SK-N-SH (cell line): Measurements from ENCODE around the gene TRIM50.
"Not testable (repeated sequence)": the region's sequence is repeated elsewhere in the genome, so short reads cannot be mapped to it uniquely, and the experiment has no call there.

Experiments
- EP300 ChIP-seq, 2 experiments: IDR thresholded peaks; 2 replicates each; pipeline versions ENCODE4 v1.4.0 to v1.6.1; 2012; ENCODE audit warnings: borderline replicate concordance in 1 of 2, low read depth in 1 of 2, low read length in 1 of 2
- EZH2phosphoT487 ChIP-seq: fragments of 200-600 bp; sonication (generic); IDR thresholded peaks from 2 replicates; pipeline ENCODE4 v1.6.1; 2017; ENCODE audit warnings: low read depth, mixed run types, mild to moderate bottlenecking, antibody characterized with exemption, moderate library complexity, borderline replicate concordance
- POLR2AphosphoS5 ChIP-seq: IDR thresholded peaks from 2 replicates; pipeline ENCODE4 v1.6.1; 2012; ENCODE audit warnings: low read depth, low read length
- TAF1 ChIP-seq: IDR thresholded peaks from 2 replicates; pipeline ENCODE4 v1.6.1; 2012; ENCODE audit warnings: low read depth, mild to moderate bottlenecking, low read length, moderate library complexity, borderline replicate concordance
- TF ChIP-seq, protein P1 (sequence below): fragments of 200-600 bp; sonication (generic); IDR thresholded peaks from 2 replicates; pipeline ENCODE4 v1.6.1; 2017; ENCODE audit warnings: antibody characterized with exemption, mild to moderate bottlenecking, moderate library complexity

DNA sequence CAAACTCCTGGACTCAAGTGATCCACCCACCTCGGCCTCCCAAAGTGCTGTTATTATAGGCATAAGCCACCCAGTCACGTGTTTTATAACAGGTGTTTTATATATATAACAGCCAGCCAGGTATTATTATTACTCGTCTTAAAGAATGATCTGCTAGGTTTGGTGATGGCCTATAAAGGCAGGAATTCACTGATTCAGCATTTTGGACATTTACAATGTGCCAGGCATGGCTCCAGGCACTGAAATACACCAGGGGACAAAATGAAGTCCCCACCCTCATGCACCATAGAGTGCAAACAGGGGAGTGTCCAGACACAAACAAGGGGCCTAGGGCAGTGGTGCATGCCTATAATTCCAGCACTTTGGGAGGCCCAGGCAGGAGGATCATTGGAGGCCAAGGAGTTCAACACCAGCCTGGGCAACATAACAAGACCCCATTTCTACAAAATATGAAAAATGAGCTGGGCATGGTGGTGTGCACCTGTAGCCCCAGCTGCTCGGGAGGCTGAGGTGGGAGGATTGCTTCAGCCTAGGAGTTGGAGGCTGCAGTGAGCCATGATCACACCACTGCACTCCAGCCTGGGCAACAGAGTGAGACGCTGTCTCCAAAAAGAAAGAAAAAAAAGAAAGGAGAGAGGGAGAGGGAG lies 4.3 kb downstream of the TRIM50 start:
- TF ChIP-seq, protein P1, sequence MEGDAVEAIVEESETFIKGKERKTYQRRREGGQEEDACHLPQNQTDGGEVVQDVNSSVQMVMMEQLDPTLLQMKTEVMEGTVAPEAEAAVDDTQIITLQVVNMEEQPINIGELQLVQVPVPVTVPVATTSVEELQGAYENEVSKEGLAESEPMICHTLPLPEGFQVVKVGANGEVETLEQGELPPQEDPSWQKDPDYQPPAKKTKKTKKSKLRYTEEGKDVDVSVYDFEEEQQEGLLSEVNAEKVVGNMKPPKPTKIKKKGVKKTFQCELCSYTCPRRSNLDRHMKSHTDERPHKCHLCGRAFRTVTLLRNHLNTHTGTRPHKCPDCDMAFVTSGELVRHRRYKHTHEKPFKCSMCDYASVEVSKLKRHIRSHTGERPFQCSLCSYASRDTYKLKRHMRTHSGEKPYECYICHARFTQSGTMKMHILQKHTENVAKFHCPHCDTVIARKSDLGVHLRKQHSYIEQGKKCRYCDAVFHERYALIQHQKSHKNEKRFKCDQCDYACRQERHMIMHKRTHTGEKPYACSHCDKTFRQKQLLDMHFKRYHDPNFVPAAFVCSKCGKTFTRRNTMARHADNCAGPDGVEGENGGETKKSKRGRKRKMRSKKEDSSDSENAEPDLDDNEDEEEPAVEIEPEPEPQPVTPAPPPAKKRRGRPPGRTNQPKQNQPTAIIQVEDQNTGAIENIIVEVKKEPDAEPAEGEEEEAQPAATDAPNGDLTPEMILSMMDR, result not testable (repeated sequence)
- TF ChIP-seq EP300 (IDR thresholded peaks at IDR 0.05; ENCODE audit: borderline replicate concordance in 1 of 2, low read depth in 1 of 2, low read length in 1 of 2); POLR2AphosphoS5; TAF1; EZH2phosphoT487: not testable (repeated sequence)
